Chondrocyte (in vitro differentiated cells): ENCODE data around the gene PKDREJ. TPM values are rescaled to one million over a fixed set of nuclear protein-coding genes. Genes with fewer than 3 reads are reported as not detected.

Experiments used
- DNase-seq: peaks from one replicate; pipeline ENCODE4 v3.0.0; 2021; ENCODE audit warnings: mixed read lengths, low spot score
- H3K27ac Mint-ChIP-seq: one replicate; pipeline ENCODE4 v1.8.0; 2021; ENCODE audit warnings: mild to moderate bottlenecking, moderate library complexity, mixed read lengths; ENCODE audit not compliant: unreplicated experiment
- H3K27me3 Mint-ChIP-seq: 2 replicates; pipeline ENCODE4 v1.8.0; 2021; ENCODE audit warnings: low read depth, mixed read lengths
- H3K36me3 Mint-ChIP-seq: 2 replicates; pipeline ENCODE4 v1.8.0; 2021; ENCODE audit warnings: low read depth, mixed read lengths
- H3K4me1 Mint-ChIP-seq: 2 replicates; pipeline ENCODE4 v1.8.0; 2021; ENCODE audit warnings: low read depth, mild to moderate bottlenecking, mixed read lengths
- H3K4me3 Mint-ChIP-seq: one replicate; pipeline ENCODE4 v1.8.0; 2021; ENCODE audit warnings: mild to moderate bottlenecking, moderate library complexity, mixed read lengths; ENCODE audit not compliant: unreplicated experiment
- H3K9me3 Mint-ChIP-seq: 2 replicates; pipeline ENCODE4 v1.8.0; 2021; ENCODE audit warnings: low read depth, mixed read lengths
- total RNA-seq: library from RNA; stranded (reverse); gene quantifications from 3 replicates; pipeline ENCODE4 v1.2.1, GENCODE V29; 2021
- TF ChIP-seq, protein P1 (sequence below): fragments of 200-600 bp; sonication (generic); IDR thresholded peaks from 2 replicates; pipeline ENCODE4 v1.5.0; 2021; ENCODE audit warnings: antibody characterized with exemption, mild to moderate bottlenecking, moderate library complexity

Gene PKDREJ
- total RNA-seq, 1 donor from 2014 or later = 0.07 TPM

DNA sequence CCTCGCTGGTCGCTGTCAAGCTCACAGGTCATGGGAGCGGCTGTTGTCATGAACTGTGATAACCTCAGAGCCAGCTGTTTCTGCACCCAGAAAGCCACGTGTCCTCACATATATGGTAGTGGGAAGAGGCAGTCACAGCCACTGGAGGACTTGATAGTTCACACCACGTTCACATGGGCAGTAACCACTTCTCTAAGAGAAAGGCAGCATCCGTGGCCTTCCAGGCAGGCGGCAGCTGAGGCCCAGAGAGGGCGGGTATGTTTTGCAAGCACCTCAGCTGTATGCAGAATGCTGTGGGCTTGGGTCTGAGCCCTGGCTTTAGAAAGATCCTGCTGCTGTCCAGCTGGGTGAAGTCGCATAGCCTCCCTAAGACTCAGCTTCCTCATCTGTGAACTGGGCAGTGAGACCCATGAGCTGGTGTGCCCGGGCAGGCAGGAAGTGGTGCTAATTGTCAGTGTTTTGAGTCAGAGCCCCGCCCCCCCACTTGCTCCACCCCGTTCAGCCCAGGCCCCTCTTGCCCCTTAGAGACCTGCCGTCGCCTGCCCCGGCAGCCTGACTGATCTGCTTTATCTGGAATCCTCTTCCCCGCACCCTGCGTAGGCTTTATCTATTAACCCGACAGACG, 18.0 kb upstream of the PKDREJ start:
- Mint-ChIP-seq H3K27ac (no peak overlapping the region), H3K4me1 (no peaks in the 10 kb centered on the region), H3K4me3 (no peak overlapping the region), H3K9me3 (no peaks in the 10 kb centered on the region), H3K36me3 (peaks cover 36% of the 10 kb centered on the region), H3K27me3 (no peaks in the 10 kb centered on the region)
- no peak for DNase-seq
- TF ChIP-seq, protein P1, sequence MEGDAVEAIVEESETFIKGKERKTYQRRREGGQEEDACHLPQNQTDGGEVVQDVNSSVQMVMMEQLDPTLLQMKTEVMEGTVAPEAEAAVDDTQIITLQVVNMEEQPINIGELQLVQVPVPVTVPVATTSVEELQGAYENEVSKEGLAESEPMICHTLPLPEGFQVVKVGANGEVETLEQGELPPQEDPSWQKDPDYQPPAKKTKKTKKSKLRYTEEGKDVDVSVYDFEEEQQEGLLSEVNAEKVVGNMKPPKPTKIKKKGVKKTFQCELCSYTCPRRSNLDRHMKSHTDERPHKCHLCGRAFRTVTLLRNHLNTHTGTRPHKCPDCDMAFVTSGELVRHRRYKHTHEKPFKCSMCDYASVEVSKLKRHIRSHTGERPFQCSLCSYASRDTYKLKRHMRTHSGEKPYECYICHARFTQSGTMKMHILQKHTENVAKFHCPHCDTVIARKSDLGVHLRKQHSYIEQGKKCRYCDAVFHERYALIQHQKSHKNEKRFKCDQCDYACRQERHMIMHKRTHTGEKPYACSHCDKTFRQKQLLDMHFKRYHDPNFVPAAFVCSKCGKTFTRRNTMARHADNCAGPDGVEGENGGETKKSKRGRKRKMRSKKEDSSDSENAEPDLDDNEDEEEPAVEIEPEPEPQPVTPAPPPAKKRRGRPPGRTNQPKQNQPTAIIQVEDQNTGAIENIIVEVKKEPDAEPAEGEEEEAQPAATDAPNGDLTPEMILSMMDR = no peak

DNA sequence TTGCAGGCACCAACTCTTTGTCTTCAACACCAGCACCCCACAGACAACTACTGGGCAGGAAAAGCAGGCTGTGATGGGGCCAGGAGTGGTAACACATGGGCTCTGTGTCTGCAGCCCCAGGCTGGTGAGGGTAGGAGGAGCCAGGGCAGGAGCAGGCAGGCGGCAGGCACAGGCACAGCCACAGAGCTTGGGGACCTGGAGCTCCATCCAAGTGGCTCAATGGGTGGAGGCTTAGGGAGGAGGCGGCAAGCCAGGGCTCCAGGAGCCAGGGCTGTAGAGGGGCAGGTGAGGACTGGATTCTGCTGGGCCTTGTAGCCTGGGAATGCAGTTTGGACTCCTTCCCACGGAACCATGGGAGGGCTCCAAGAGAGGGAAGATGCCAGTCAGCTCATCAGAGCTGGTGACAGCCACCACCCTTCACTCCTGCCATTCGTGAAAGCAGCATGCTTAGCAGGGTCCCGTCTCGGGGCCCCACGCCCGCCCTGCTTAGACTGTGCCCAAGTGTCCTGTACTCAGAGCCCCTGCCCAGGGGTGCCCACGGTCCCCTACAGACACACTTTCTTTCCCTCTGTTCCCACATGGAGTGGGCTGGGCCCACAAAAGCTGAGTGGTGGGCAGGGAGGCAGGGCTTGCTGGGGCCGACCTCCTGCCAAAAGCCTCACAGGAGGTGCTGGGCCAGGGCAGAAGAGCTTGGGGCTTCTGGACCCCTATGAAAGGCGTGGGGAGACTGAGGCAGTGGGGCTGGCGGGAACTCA, 17.1 kb upstream of the PKDREJ start:
- no peak overlapping the region for H3K4me3 Mint-ChIP-seq
- no peaks in the 10 kb centered on the region for H3K9me3 Mint-ChIP-seq
- H3K27me3 Mint-ChIP-seq = no peaks in the 10 kb centered on the region
- DNase-seq = no peak
- no peaks in the 10 kb centered on the region for H3K4me1 Mint-ChIP-seq
- H3K27ac Mint-ChIP-seq = no peak overlapping the region
- H3K36me3 Mint-ChIP-seq = peaks cover 37% of the 10 kb centered on the region
- TF ChIP-seq, protein P1 = no peak

DNA sequence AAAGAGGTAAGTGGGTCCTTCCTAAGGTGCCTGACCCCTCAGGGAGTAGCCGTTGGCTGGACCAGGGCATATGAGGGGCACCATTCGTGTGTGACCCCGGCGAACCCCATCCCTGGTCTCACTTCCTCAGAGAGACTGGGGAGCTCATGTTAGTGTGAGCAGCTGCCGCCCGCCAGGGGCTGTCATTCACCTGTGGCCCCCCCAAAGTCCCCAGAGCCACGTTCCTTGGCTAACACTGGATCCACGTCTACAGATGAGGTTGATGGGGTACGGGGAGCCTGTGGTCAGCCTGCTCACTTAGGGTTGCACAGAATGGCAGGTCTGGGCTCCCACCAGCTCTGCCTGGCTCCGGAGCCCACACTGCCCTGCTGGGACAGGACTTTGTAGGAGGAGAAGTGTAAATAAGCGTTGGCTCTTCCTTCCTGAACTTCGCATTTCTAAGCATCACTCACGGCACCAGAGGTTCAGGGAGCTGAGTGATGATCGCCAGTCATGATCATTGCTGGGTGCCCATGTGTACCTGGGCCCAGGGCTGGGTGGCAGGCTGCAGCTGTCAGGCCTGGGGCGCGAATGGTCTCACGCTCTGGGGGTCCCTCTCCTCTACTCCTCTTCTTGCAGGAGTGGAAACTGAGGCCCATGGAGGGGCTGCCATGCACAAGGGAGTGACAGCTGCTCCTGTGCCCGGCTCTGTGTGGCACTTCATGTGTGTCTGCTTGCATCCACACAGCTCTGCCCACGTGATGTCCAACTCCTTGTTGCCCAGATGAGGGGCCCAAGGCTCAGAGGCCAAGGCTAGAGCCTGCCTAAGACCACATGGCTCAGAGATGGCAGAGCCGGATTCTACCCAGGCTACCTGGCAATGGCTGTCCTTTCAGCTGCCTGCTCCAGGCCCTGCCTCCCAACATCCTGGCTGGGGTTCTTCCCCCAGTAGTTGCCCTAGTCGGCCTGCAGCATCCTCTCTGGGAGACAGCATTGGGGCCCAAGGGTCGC, 15.8 kb upstream of the PKDREJ start:
- TF ChIP-seq, protein P1 = no peak
- Mint-ChIP-seq H3K9me3 (no peaks in the 10 kb centered on the region), H3K4me1 (no peaks in the 10 kb centered on the region), H3K4me3 (no peak overlapping the region), H3K36me3 (peaks cover 29% of the 10 kb centered on the region), H3K27me3 (no peaks in the 10 kb centered on the region), H3K27ac (no peak overlapping the region)
- no peak for DNase-seq

DNA sequence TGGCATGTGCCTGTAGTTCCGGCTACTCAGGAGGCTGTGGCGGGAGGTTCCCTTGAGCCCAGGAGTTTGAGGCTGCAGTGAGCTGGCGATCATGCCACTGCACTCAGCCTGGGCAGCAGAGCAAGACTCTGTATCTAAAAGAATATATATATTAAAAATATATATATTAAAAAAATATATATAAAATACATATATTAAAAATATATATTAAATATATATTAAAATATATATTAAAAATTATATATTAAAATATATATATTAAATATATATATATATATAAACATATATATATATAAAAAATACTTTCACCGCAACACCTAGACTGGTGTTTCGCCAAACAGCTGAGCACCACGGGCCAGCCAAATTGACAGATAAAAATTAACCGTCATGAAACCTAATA, 13.4 kb upstream of the PKDREJ start:
- H3K36me3 Mint-ChIP-seq = peaks cover 25% of the 10 kb centered on the region
- no peaks in the 10 kb centered on the region for H3K4me1 Mint-ChIP-seq
- no peak for DNase-seq
- H3K9me3 Mint-ChIP-seq = no peaks in the 10 kb centered on the region
- no peaks in the 10 kb centered on the region for H3K27me3 Mint-ChIP-seq
- TF ChIP-seq, protein P1 = no peak
- no peak overlapping the region for H3K27ac Mint-ChIP-seq
- H3K4me3 Mint-ChIP-seq = no peak overlapping the region
